Measurements from ENCODE around the gene MRPS23.

GRCh38 chr17:57890857-57891232 lies 41.0 kb upstream of the MRPS23 start:
- TF ChIP-seq POLR2A (IDR thresholded peaks at IDR 0.05) = no peak
- no peak for TF ChIP-seq CTCF (IDR thresholded peaks at IDR 0.05)
